ENCODE measurements around the gene TMEM161B. TPM values are rescaled to one million over a fixed set of nuclear protein-coding genes. Genes with fewer than 3 reads are reported as not detected.

TMEM161B gene
- total and polyA plus RNA-seq, 12 donors = 3.8 to 32.3 (median 14.5) TPM

- TF ChIP-seq POLR2A (IDR thresholded peaks at IDR 0.05) = no peak
- TF ChIP-seq, protein P1, sequence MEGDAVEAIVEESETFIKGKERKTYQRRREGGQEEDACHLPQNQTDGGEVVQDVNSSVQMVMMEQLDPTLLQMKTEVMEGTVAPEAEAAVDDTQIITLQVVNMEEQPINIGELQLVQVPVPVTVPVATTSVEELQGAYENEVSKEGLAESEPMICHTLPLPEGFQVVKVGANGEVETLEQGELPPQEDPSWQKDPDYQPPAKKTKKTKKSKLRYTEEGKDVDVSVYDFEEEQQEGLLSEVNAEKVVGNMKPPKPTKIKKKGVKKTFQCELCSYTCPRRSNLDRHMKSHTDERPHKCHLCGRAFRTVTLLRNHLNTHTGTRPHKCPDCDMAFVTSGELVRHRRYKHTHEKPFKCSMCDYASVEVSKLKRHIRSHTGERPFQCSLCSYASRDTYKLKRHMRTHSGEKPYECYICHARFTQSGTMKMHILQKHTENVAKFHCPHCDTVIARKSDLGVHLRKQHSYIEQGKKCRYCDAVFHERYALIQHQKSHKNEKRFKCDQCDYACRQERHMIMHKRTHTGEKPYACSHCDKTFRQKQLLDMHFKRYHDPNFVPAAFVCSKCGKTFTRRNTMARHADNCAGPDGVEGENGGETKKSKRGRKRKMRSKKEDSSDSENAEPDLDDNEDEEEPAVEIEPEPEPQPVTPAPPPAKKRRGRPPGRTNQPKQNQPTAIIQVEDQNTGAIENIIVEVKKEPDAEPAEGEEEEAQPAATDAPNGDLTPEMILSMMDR (IDR thresholded peaks at IDR 0.05) = no peak
These were observed 109.1 kb downstream of the TMEM161B start for GRCh38 chr5:88159591-88159990.

GRCh38 chr5:88158056-88158455 is 110.6 kb downstream of the TMEM161B start:
- Histone ChIP-seq H3K9me3 (replicated peaks in 1 of 3) (no peaks in the 10 kb centered on the region), H3K27ac (no peak overlapping the region), H3K4me1 (replicated peaks in 1 of 2) (no peaks in the 10 kb centered on the region), H3K4me3 (no peak overlapping the region), H3K27me3 (no peaks in the 10 kb centered on the region), H3K36me3 (replicated peaks in 1 of 2) (no peaks in the 10 kb centered on the region)
- no peak for DNase-seq
- 86 to 98% (median 88%) methylated on average over 2 of the region's 2 CpGs for WGBS, 4 donors
- TF ChIP-seq, protein P1 (IDR thresholded peaks at IDR 0.05) = no peak
- TF ChIP-seq POLR2A (IDR thresholded peaks at IDR 0.05) = no peak
- intact Hi-C loops (cut with DNase I) = no loop called here

More at GRCh38 chr5:88159591-88159990, 109.1 kb downstream of the TMEM161B start:
- H3K27ac ChIP-seq = no peak overlapping the region
- 74 to 77% (median 76%) methylated on average over 7 of the region's 7 CpGs for WGBS, 4 donors
- intact Hi-C loops (cut with DNase I) = no loop called here
- no peak overlapping the region for H3K4me3 ChIP-seq
- H3K4me1 ChIP-seq (replicated peaks in 1 of 2) = no peaks in the 10 kb centered on the region
- no peaks in the 10 kb centered on the region for H3K36me3 ChIP-seq (replicated peaks in 1 of 2)
- no peaks in the 10 kb centered on the region for H3K27me3 ChIP-seq
- no peaks in the 10 kb centered on the region for H3K9me3 ChIP-seq (replicated peaks in 1 of 3)
- DNase-seq = no peak

GRCh38 chr5:88154891-88155290 is 113.8 kb downstream of the TMEM161B start:
- H3K36me3 ChIP-seq (replicated peaks in 1 of 2) = no peaks in the 10 kb centered on the region
- no peak for TF ChIP-seq POLR2A (IDR thresholded peaks at IDR 0.05)
- TF ChIP-seq, protein P1 (IDR thresholded peaks at IDR 0.05) = no peak
- H3K9me3 ChIP-seq (replicated peaks in 1 of 3) = peaks cover 0 to 12% (median 0%) of the 10 kb centered on the region in 3 donors
- no peak overlapping the region for H3K27ac ChIP-seq
- WGBS, 4 donors = 92 to 94% (median 93%) methylated on average over 1 of the region's 1 CpG
- no peak for DNase-seq
- intact Hi-C loops (cut with DNase I) = no loop called here
- H3K4me3 ChIP-seq = no peak overlapping the region
- H3K4me1 ChIP-seq (replicated peaks in 1 of 2) = no peaks in the 10 kb centered on the region
- no peaks in the 10 kb centered on the region for H3K27me3 ChIP-seq

DNA sequence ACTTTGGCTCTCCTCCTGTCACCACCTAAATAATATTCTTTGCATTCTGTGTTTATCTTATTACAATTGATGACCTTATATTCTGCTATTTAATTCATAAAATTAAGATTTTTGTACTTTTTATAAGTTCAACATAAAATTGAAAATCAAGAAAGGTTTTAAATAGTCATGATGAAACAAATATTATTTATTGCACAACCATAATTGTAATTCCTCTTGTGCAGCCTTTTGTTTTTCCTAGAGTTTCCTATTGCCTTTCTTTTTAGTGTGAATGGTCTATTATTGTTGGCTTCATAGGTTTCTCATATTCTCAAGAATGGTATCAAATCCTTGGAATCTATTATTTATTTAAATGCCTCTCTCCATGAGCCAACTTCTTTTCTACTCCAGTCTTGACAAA is 117.9 kb downstream of the TMEM161B start:
- H3K27me3 ChIP-seq = no peaks in the 10 kb centered on the region
- no peaks in the 10 kb centered on the region for H3K4me1 ChIP-seq (replicated peaks in 1 of 2)
- intact Hi-C loops (cut with DNase I) = no loop called here
- H3K27ac ChIP-seq = no peak overlapping the region
- DNase-seq = no peak
- peaks cover 0 to 12% (median 0%) of the 10 kb centered on the region in 3 donors for H3K9me3 ChIP-seq (replicated peaks in 1 of 3)
- no peak overlapping the region for H3K4me3 ChIP-seq
- H3K36me3 ChIP-seq (replicated peaks in 1 of 2) = no peaks in the 10 kb centered on the region
- TF ChIP-seq, protein P1 (IDR thresholded peaks at IDR 0.05) = no peak
- TF ChIP-seq POLR2A (IDR thresholded peaks at IDR 0.05) = no peak

All from adrenal gland (tissue), 12 donors.